ENCODE data around the gene PARD3B. TPM values are rescaled to one million over a fixed set of nuclear protein-coding genes. Genes with fewer than 3 reads are reported as not detected.
A peak's percentile ranks its signal among the peaks of the same experiment; 100 is the strongest.

The PARD3B gene
- total and polyA plus RNA-seq, 8 donors: 18.5 to 24.6 (median 21.1) TPM

GRCh38 chr2:205657579-205657978, 1112.3 kb downstream of the PARD3B start:
- Histone ChIP-seq H3K9me3 (no peaks in the 10 kb centered on the region), H3K4me1 (peaks cover 0 to 4% of the 10 kb centered on the region in 2 donors), H3K36me3 (no peaks in the 10 kb centered on the region), H3K27ac (no peak overlapping the region), H3K27me3 (no peaks in the 10 kb centered on the region), H3K4me3 (no peak overlapping the region)
- intact Hi-C loops (cut with DNase I): no loop called here
- TF ChIP-seq CTCF (IDR thresholded peaks at IDR 0.05): no peak
- peak; percentile 36 for ATAC-seq
- no peak for DNase-seq

GRCh38 chr2:205658068-205658467, 1112.8 kb downstream of the PARD3B start:
- Histone ChIP-seq H3K27ac (no peak overlapping the region), H3K9me3 (no peaks in the 10 kb centered on the region), H3K4me1 (peaks cover 0 to 4% of the 10 kb centered on the region in 2 donors), H3K36me3 (no peaks in the 10 kb centered on the region), H3K27me3 (no peaks in the 10 kb centered on the region), H3K4me3 (no peak overlapping the region)
- no peak for DNase-seq
- no peak for ATAC-seq
- TF ChIP-seq CTCF (IDR thresholded peaks at IDR 0.05): no peak
- intact Hi-C loops (cut with DNase I): no loop called here

GRCh38 chr2:205658572-205658971, 1113.3 kb downstream of the PARD3B start:
- no peak overlapping the region for H3K4me3 ChIP-seq
- H3K36me3 ChIP-seq: no peaks in the 10 kb centered on the region
- H3K27ac ChIP-seq: no peak overlapping the region
- DNase-seq (no peak), ATAC-seq (no peak)
- H3K9me3 ChIP-seq: no peaks in the 10 kb centered on the region
- no peaks in the 10 kb centered on the region for H3K27me3 ChIP-seq
- H3K4me1 ChIP-seq: peaks cover 0 to 4% of the 10 kb centered on the region in 2 donors
- no peak for TF ChIP-seq CTCF (IDR thresholded peaks at IDR 0.05)
- intact Hi-C loops (cut with DNase I): no loop called here

GRCh38 chr2:205659922-205660321, 1114.6 kb downstream of the PARD3B start:
- no peak for TF ChIP-seq CTCF (IDR thresholded peaks at IDR 0.05)
- no peaks in the 10 kb centered on the region for H3K36me3 ChIP-seq
- intact Hi-C loops (cut with DNase I): no loop called here
- no peak overlapping the region for H3K27ac ChIP-seq
- no peak for DNase-seq
- H3K27me3 ChIP-seq: no peaks in the 10 kb centered on the region
- no peaks in the 10 kb centered on the region for H3K9me3 ChIP-seq
- H3K4me1 ChIP-seq: peaks cover 0 to 4% of the 10 kb centered on the region in 2 donors
- no peak overlapping the region for H3K4me3 ChIP-seq
- ATAC-seq: no peak

DNA sequence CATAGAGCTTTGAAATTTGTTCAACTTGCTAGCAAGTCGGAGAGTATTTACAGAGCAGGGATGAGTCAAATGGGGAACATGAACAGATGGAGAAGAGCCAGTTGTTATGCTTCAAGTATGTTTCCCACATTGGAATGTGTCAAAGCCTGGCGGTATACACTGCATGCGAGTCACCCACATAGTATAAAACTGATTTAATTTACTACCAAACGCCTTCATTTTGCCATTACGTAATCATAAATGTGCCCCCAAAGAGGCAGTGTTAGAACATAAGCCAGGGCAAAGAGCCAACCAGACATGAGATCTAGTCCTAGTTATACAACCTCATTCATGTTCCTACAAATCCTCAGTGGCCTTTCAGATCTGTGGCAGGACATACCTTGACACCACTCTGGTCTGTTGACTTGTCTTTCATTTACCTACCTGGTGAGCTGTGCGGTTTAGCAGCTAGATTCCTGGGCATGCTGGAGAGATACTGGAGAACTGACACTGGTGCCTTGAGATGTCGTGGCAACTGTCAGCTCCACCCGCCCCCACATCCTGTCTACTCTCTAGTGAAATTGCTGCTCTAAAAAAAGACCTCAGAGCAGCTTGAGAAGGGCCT, 1115.3 kb downstream of the PARD3B start:
- Histone ChIP-seq H3K27ac (peak overlapping the region in 1 of 2 donors; percentile 26), H3K4me1 (peaks cover 0 to 4% of the 10 kb centered on the region in 2 donors), H3K4me3 (no peak overlapping the region), H3K9me3 (no peaks in the 10 kb centered on the region), H3K27me3 (no peaks in the 10 kb centered on the region), H3K36me3 (no peaks in the 10 kb centered on the region)
- intact Hi-C loops (cut with DNase I): no loop called here
- ATAC-seq: peak; percentile 66
- no peak for TF ChIP-seq CTCF (IDR thresholded peaks at IDR 0.05)
- DNase-seq: no peak
